HepG2 (cell line): ENCODE measurements around the gene AAR2. TPM values are rescaled to one million over a fixed set of nuclear protein-coding genes. Genes with fewer than 3 reads are reported as not detected.

Source experiments
- ATAC-seq: fragments of 200-7000 bp; cut with Tn5 transposase; 3 replicates; pipeline ENCODE4 v1.9.1; 2020; ENCODE audit warnings: mild to moderate bottlenecking, moderate library complexity
- BruUV-seq: library from RNA; stranded (reverse); fragments of 400-500 nt; replicated peaks from 2 replicates; lab custom pipeline; 2021; lab: Mats Ljungman, UMichigan
- CTCF ChIA-PET: fragments of 300-600 bp; formaldehyde crosslinking; extraction: SDS; loops from one replicate; lab custom pipeline; 2021; ENCODE audit warnings: low total read pairs, inconsistent platforms, low intra/inter-chr PET ratio; lab: Yijun Ruan, JAX
- POLR2A ChIA-PET: fragments of 350-600 bp; sonication (Branson Sonifier 250); formaldehyde crosslinking; loops from one replicate; lab custom pipeline; 2020; ENCODE audit warnings: antibody characterized with exemption, inconsistent platforms; lab: Yijun Ruan, JAX
- DNase-seq: peaks from one replicate; pipeline ENCODE4 v3.0.0-alpha.2; 2015; ENCODE audit warnings: low spot score
- FAIRE-seq: peaks from 3 replicates; lab custom pipeline; 2011; peaks lifted over from hg19 to GRCh38; lab: Jason Lieb, UNC
- H2AFZ ChIP-seq: one replicate; pipeline ENCODE4 v1.6.1; 2011; ENCODE audit warnings: low read length, inconsistent platforms
- H3K27ac ChIP-seq: fragments of 300-600 bp; 3 replicates; pipeline ENCODE4 v1.8.0; 2011; ENCODE audit warnings: mixed run types, mild to moderate bottlenecking, mixed read lengths, low read length, inconsistent platforms; ENCODE audit not compliant: insufficient read depth; ENCODE audit errors: extremely low read length
- H3K27me3 ChIP-seq, 2 experiments: fragments of 200-600 bp in 1 of 2; 2 replicates in 1 of 2; 3 replicates in 1 of 2; pipeline versions ENCODE4 v1.6.0 to v1.8.0; 2011; ENCODE audit warnings: low read length in 2 of 2, mild to moderate bottlenecking in 2 of 2, moderate library complexity in 2 of 2, inconsistent platforms in 1 of 2; ENCODE audit not compliant: insufficient read depth in 2 of 2, control insufficient read depth in 1 of 2
- H3K36me3 ChIP-seq, 2 experiments: fragments of 200-600 bp in 1 of 2; replicated peaks in 1 of 2; 2 replicates in 1 of 2; 3 replicates in 1 of 2; pipeline versions ENCODE4 v1.5.1 to v1.8.0; 2011; ENCODE audit warnings: low read length in 2 of 2, inconsistent platforms in 1 of 2; ENCODE audit not compliant: insufficient read depth in 2 of 2, control insufficient read depth in 1 of 2
- H3K4me1 ChIP-seq: 2 replicates; pipeline ENCODE4 v1.5.1; 2012; ENCODE audit warnings: low read length, inconsistent platforms; ENCODE audit not compliant: insufficient read depth
- H3K4me2 ChIP-seq: 2 replicates; pipeline ENCODE4 v1.6.0; 2011; ENCODE audit warnings: low read depth, low read length, inconsistent platforms
- H3K4me3 ChIP-seq, 3 experiments: fragments of 200-600 bp in 1 of 3; sonication (generic), shearing (Covaris generic) in 1 of 3; replicated peaks in 1 of 3; 2 replicates each; pipeline ENCODE4 v1.5.1; 2011 to 2016; ENCODE audit warnings: low read length in 3 of 3, inconsistent platforms in 2 of 3, low read depth in 2 of 3, mild to moderate bottlenecking in 2 of 3, control low read depth in 1 of 3, mixed read lengths in 1 of 3; ENCODE audit not compliant: insufficient read depth in 1 of 3
- H3K79me2 ChIP-seq: one replicate; pipeline ENCODE4 v1.6.1; 2011; ENCODE audit warnings: low read length, inconsistent platforms; ENCODE audit not compliant: insufficient read depth
- H3K9ac ChIP-seq: 2 replicates; pipeline ENCODE4 v1.6.0; 2011; ENCODE audit warnings: mild to moderate bottlenecking, low read depth, low read length, inconsistent platforms; ENCODE audit not compliant: insufficient read depth
- H3K9me3 ChIP-seq: 2 replicates; pipeline ENCODE4 v1.5.1; 2012; ENCODE audit warnings: mild to moderate bottlenecking, low read length
- H4K20me1 ChIP-seq: 2 replicates; pipeline ENCODE4 v1.6.0; 2011; ENCODE audit warnings: inconsistent platforms, mild to moderate bottlenecking, low read length, moderate library complexity; ENCODE audit not compliant: insufficient read depth
- FOXM1 ChIP-seq: sonication (generic); formaldehyde crosslinking; IDR thresholded peaks from 2 replicates; pipeline ENCODE4 v1.5.0; 2020; ENCODE audit warnings: missing genetic modification reagents
- PRDM4 ChIP-seq: sonication (generic); formaldehyde crosslinking; IDR thresholded peaks from 2 replicates; pipeline ENCODE4 v1.9.0; 2021; ENCODE audit warnings: missing genetic modification reagents, borderline replicate concordance
- TBL1XR1 ChIP-seq: fragments of 150-350 bp; IDR thresholded peaks from 2 replicates; pipeline ENCODE4 v1.6.1; 2014; ENCODE audit warnings: borderline replicate concordance, low read length; ENCODE audit not compliant: partially characterized antibody
- ZSCAN20 ChIP-seq: sonication (generic); formaldehyde crosslinking; IDR thresholded peaks from 2 replicates; pipeline ENCODE4 v1.4.0; 2020; ENCODE audit warnings: missing genetic modification reagents, mild to moderate bottlenecking, borderline replicate concordance
- WGBS: methylation state at CpG from one replicate; pipeline ENCODE4 v1.1.6; 2017; ENCODE audit warnings: low lambda C conversion rate; 5-methylcytosine and 5-hydroxymethylcytosine counted together
- in situ Hi-C: cut with HindIII; loops from 2 replicates; pipeline ENCODE4 v1.10.0; 2017; ENCODE audit warnings: low pct_unique_long_range_greater_than_20kb; ENCODE audit not compliant: extremely low pct_ligation_motif_present
- intact Hi-C: fragments of 100-400 bp; cut with micrococcal nuclease; formaldehyde crosslinking; loops from one replicate; pipeline ENCODE4 v1.10.0; 2022; ENCODE audit not compliant: unreplicated experiment
- polyA plus RNA-seq, 8 experiments: library from polyadenylated mRNA; depleted of rRNA in 3 of 8; stranded (reverse) in 7 of 8; unstranded in 1 of 8; fragments of >200 nt; fragmentation: Illumina TruSeq in 4 of 8; extraction: Trizol in 4 of 8; gene quantifications; 2 replicates each; pipeline versions ENCODE4 v1.2.1 to v1.2.3, GENCODE V29; 2011 to 2016; ENCODE audit warnings: low read depth in 4 of 8, missing spikeins in 1 of 8, mixed read lengths in 1 of 8; ENCODE audit not compliant: insufficient read depth in 1 of 8
- total RNA-seq, 5 experiments: library from RNA; depleted of rRNA; stranded (reverse); fragments of >200 nt; fragmentation: Illumina TruSeq; extraction: Trizol; gene quantifications; 2 replicates each; pipeline ENCODE4 v1.2.3, GENCODE V29; 2016; ENCODE audit warnings: low read depth in 1 of 5

Gene AAR2
- total and polyA plus RNA-seq, 2 of the 13 experiments (the other 11 are each of a cell fraction or from before 2014, with no cell fraction given) = 45.2 to 46.2 TPM

DNA sequence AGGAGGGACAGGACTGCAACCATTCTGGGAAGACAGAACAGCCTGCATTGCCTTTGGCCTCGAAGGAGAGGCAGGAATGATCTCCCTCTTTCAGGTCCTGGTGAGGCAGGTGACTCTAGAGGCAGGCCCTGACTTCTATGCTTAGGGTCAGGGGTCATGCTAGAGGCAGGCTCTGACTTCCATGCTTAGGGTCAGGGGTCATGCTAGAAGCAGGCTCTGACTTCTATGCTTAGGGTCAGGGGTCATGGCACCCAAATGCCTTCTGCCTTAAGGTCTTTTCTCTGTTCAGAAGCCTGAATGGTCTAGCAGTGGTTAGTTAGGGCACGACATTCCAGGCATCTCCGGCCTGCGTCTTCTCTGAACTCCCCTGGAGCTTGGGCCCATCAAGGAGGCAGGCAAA is 35.1 kb upstream of the AAR2 start:
- Histone ChIP-seq H4K20me1 (no peaks in the 10 kb centered on the region), H3K4me2 (no peak overlapping the region), H3K9me3 (no peaks in the 10 kb centered on the region), H3K27me3 (no peaks in the 10 kb centered on the region), H3K27ac (no peak overlapping the region), H3K4me3 (no peak overlapping the region), H2AFZ (no peak overlapping the region), H3K4me1 (no peaks in the 10 kb centered on the region), H3K36me3 (peaks cover 17 to 23% of the 10 kb centered on the region in 2 experiments), H3K9ac (no peak overlapping the region), H3K79me2 (no peaks in the 10 kb centered on the region)
- ChIA-PET POLR2A (interaction anchor here (1.2 kb wide), 1 partner anchor 238 kb away, joined by 3 read pairs; no protein-coding TSS in a partner anchor), CTCF (interaction anchor here (3.8 kb wide), 1 partner anchor 45 kb away, joined by 83 read pairs; the partner anchor contains the start of gene EPB41L1)
- in situ Hi-C loops (loop anchor here (5.0 kb wide), 1 partner anchor 241 kb away; no protein-coding TSS in a partner anchor), intact Hi-C loops (no loop called here)
- BruUV-seq = no TSS peak
- DNase-seq (no peak), FAIRE-seq (no peak), ATAC-seq (no peak)
- TF ChIP-seq TBL1XR1 (no peak), PRDM4 (CRISPR knock-in tag) (no peak), FOXM1 (CRISPR knock-in tag) (no peak), ZSCAN20 (CRISPR knock-in tag) (no peak)
- WGBS = 96% methylated on average over 3 of the region's 4 CpGs
